ENCODE data around the gene LRRC9.

- TF ChIP-seq EZH2phosphoT487 (IDR thresholded peaks at IDR 0.05; ENCODE audit: unreplicated experiment) (no peak), POLR2AphosphoS5 (IDR thresholded peaks at IDR 0.05; ENCODE audit: low read depth) (no peak), EZH2 (IDR thresholded peaks at IDR 0.05; ENCODE audit: low read depth, unreplicated experiment) (no peak), JUNB (IDR thresholded peaks at IDR 0.05; ENCODE audit: unreplicated experiment) (no peak)
- TF ChIP-seq, protein P1, sequence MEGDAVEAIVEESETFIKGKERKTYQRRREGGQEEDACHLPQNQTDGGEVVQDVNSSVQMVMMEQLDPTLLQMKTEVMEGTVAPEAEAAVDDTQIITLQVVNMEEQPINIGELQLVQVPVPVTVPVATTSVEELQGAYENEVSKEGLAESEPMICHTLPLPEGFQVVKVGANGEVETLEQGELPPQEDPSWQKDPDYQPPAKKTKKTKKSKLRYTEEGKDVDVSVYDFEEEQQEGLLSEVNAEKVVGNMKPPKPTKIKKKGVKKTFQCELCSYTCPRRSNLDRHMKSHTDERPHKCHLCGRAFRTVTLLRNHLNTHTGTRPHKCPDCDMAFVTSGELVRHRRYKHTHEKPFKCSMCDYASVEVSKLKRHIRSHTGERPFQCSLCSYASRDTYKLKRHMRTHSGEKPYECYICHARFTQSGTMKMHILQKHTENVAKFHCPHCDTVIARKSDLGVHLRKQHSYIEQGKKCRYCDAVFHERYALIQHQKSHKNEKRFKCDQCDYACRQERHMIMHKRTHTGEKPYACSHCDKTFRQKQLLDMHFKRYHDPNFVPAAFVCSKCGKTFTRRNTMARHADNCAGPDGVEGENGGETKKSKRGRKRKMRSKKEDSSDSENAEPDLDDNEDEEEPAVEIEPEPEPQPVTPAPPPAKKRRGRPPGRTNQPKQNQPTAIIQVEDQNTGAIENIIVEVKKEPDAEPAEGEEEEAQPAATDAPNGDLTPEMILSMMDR (conservative IDR thresholded peaks at IDR 0.05; ENCODE audit: low read depth in 2 of 2): no peak
These were observed 19.9 kb downstream of the LRRC9 start for GRCh38 chr14:59939828-59940227.
